HepG2 (cell line): ENCODE data around the gene ANKRD65. TPM values are rescaled to one million over a fixed set of nuclear protein-coding genes. Genes with fewer than 3 reads are reported as not detected.

ENCODE experiments used
- AKAP8 ChIP-seq: sonication (generic); formaldehyde crosslinking; IDR thresholded peaks from 2 replicates; pipeline ENCODE4 v1.5.1; 2020; ENCODE audit warnings: mild to moderate bottlenecking, missing genetic modification reagents
- ATAD3A ChIP-seq: sonication (generic); formaldehyde crosslinking; IDR thresholded peaks from 2 replicates; pipeline ENCODE4 v1.4.0; 2020; ENCODE audit warnings: missing genetic modification reagents
- CSRNP1 ChIP-seq: sonication (generic); formaldehyde crosslinking; IDR thresholded peaks from 2 replicates; pipeline ENCODE4 v1.8.1; 2023; ENCODE audit warnings: mild to moderate bottlenecking, missing genetic modification reagents
- GABPB1 ChIP-seq: IDR thresholded peaks from 2 replicates; pipeline ENCODE4 v1.6.1; 2016; ENCODE audit warnings: mild to moderate bottlenecking, missing genetic modification reagents, moderate library complexity, missing compliant biosample characterization
- GZF1 ChIP-seq: sonication (generic); formaldehyde crosslinking; IDR thresholded peaks from 2 replicates; pipeline ENCODE4 v1.5.1; 2020; ENCODE audit warnings: mild to moderate bottlenecking, missing genetic modification reagents
- HHEX ChIP-seq: IDR thresholded peaks from 2 replicates; pipeline ENCODE4 v1.6.1; 2016; ENCODE audit warnings: control low read depth
- HOXA5 ChIP-seq: sonication (generic); formaldehyde crosslinking; IDR thresholded peaks from 2 replicates; pipeline ENCODE4 v1.4.0; 2020; ENCODE audit warnings: missing genetic modification reagents
- KDM2A ChIP-seq: sonication (generic); formaldehyde crosslinking; IDR thresholded peaks from 2 replicates; pipeline ENCODE4 v1.4.0; 2020; ENCODE audit warnings: low read depth, missing genetic modification reagents, borderline replicate concordance
- KLF13 ChIP-seq: sonication (generic); formaldehyde crosslinking; IDR thresholded peaks from 2 replicates; pipeline ENCODE4 v1.4.0; 2020; ENCODE audit warnings: mild to moderate bottlenecking, missing genetic modification reagents
- MED8 ChIP-seq: sonication (generic); formaldehyde crosslinking; IDR thresholded peaks from 2 replicates; pipeline ENCODE4 v1.8.1; 2023; ENCODE audit warnings: mild to moderate bottlenecking, missing genetic modification reagents; ENCODE audit not compliant: insufficient replicate concordance
- NFE2L2 ChIP-seq: fragments of 150-350 bp; IDR thresholded peaks from 2 replicates; pipeline ENCODE4 v1.6.1; 2014; ENCODE audit warnings: low read length
- RAD51 ChIP-seq: fragments of 450-650 bp; IDR thresholded peaks from 2 replicates; pipeline ENCODE4 v1.6.1; 2016; ENCODE audit warnings: borderline replicate concordance
- THYN1 ChIP-seq: sonication (generic); formaldehyde crosslinking; IDR thresholded peaks from 2 replicates; pipeline ENCODE4 v1.8.1; 2023; ENCODE audit warnings: low read depth, mild to moderate bottlenecking, moderate library complexity, missing genetic modification reagents, borderline replicate concordance
- ZNF326 ChIP-seq: sonication (generic); formaldehyde crosslinking; IDR thresholded peaks from 2 replicates; pipeline ENCODE4 v1.4.0; 2020; ENCODE audit warnings: missing genetic modification reagents, borderline replicate concordance
- ZNF382 ChIP-seq: sonication (generic); formaldehyde crosslinking; IDR thresholded peaks from 2 replicates; pipeline ENCODE4 v1.5.0; 2020; ENCODE audit warnings: missing genetic modification reagents, mild to moderate bottlenecking, borderline replicate concordance
- ZNF720 ChIP-seq: sonication (generic); formaldehyde crosslinking; IDR thresholded peaks from 2 replicates; pipeline ENCODE4 v1.4.0; 2020; ENCODE audit warnings: missing genetic modification reagents
- ZNF724P ChIP-seq: sonication (generic); formaldehyde crosslinking; IDR thresholded peaks from 2 replicates; pipeline ENCODE4 v1.8.0; 2022; ENCODE audit warnings: missing genetic modification reagents, borderline replicate concordance
- ZNF800 ChIP-seq: sonication (generic); formaldehyde crosslinking; IDR thresholded peaks from 2 replicates; pipeline ENCODE4 v1.4.0; 2020; ENCODE audit warnings: missing genetic modification reagents
- polyA plus RNA-seq, 8 experiments: library from polyadenylated mRNA; depleted of rRNA in 3 of 8; stranded (reverse) in 7 of 8; unstranded in 1 of 8; fragments of >200 nt; fragmentation: Illumina TruSeq in 4 of 8; extraction: Trizol in 4 of 8; gene quantifications; 2 replicates each; pipeline versions ENCODE4 v1.2.1 to v1.2.3, GENCODE V29; 2011 to 2016; ENCODE audit warnings: low read depth in 4 of 8, missing spikeins in 1 of 8, mixed read lengths in 1 of 8; ENCODE audit not compliant: insufficient read depth in 1 of 8
- total RNA-seq, 5 experiments: library from RNA; depleted of rRNA; stranded (reverse); fragments of >200 nt; fragmentation: Illumina TruSeq; extraction: Trizol; gene quantifications; 2 replicates each; pipeline ENCODE4 v1.2.3, GENCODE V29; 2016; ENCODE audit warnings: low read depth in 1 of 5
- TF ChIP-seq, protein P1 (sequence below): sonication (generic); formaldehyde crosslinking; conservative IDR thresholded peaks from 2 replicates; pipeline ENCODE4 v1.5.0; 2020; ENCODE audit warnings: missing genetic modification reagents
- TF ChIP-seq, protein P2 (sequence below): sonication (generic); IDR thresholded peaks from 2 replicates; pipeline ENCODE4 v1.6.1; 2016; ENCODE audit warnings: low read depth, borderline replicate concordance

Gene ANKRD65
- total and polyA plus RNA-seq, 2 of the 13 experiments (the other 11 are each of a cell fraction or from before 2014, with no cell fraction given) = 12.1 to 30.1 TPM

DNA sequence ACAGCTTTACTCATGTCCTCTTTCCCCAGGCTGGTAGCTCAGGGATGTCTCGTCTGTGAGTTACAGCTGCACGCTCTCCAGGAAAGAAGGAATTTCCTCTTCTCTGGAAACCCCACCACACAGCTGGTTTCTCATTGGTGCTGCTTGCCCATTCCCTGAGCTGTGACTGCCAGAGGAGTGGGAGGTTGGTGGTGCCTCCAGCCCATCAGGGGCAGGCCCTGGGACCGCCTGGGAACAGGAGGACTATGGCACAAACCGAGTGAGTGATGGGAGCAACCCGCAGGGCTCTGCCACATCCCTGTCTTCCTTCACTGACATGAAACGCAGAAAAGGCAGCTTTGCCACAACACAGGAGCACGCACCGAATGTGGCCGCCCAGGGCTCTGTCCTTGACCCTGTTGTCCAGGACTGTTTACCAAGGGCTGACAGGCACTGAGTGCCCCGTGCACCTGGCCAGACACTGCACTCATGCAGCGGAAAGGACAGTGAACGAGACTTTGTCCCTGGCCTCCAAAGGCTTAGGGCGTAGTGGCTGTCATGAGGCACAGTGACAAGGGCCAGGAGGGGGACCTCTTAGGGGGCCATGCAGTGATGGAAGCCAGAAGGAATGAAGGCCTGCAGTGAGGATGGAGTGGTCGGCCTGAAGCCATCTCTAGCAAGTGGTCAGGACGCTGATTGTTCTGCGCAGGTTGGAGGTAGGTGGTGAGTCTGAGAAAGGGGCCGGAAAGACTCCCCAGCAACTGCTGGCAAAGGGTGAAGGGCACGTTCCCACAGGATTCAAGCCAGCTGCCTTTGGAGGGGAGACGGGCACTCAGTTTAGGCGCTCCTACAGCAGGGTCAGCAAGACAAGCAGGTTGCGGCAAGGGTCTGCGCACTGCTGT lies 20.3 kb downstream of the ANKRD65 start (continued):
- TF ChIP-seq, protein P1, sequence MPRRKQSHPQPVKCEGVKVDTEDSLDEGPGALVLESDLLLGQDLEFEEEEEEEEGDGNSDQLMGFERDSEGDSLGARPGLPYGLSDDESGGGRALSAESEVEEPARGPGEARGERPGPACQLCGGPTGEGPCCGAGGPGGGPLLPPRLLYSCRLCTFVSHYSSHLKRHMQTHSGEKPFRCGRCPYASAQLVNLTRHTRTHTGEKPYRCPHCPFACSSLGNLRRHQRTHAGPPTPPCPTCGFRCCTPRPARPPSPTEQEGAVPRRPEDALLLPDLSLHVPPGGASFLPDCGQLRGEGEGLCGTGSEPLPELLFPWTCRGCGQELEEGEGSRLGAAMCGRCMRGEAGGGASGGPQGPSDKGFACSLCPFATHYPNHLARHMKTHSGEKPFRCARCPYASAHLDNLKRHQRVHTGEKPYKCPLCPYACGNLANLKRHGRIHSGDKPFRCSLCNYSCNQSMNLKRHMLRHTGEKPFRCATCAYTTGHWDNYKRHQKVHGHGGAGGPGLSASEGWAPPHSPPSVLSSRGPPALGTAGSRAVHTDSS (CRISPR knock-in tag) = no peak
- 0 out of 2 replicates have a peak, but pooled peaks have one; percentile 60 for TF ChIP-seq ZNF800
- no peak for TF ChIP-seq ATAD3A (CRISPR knock-in tag)
- no peak; the same call in 1 of the 2 replicates for TF ChIP-seq ZNF724P (CRISPR knock-in tag)
- peak; percentile 85 for TF ChIP-seq MED8 (CRISPR knock-in tag)
- TF ChIP-seq, protein P2, sequence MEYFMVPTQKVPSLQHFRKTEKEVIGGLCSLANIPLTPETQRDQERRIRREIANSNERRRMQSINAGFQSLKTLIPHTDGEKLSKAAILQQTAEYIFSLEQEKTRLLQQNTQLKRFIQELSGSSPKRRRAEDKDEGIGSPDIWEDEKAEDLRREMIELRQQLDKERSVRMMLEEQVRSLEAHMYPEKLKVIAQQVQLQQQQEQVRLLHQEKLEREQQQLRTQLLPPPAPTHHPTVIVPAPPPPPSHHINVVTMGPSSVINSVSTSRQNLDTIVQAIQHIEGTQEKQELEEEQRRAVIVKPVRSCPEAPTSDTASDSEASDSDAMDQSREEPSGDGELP = peak; percentile 87; the same call in 1 of the 2 replicates
- no peak for TF ChIP-seq ZNF720
- no peak for TF ChIP-seq THYN1 (CRISPR knock-in tag)
- TF ChIP-seq ZNF326 (CRISPR knock-in tag) = 0 out of 2 replicates have a peak, but pooled peaks have one; percentile 32
- TF ChIP-seq RAD51 = no peak
- no peak; the same call in 1 of the 2 replicates for TF ChIP-seq HOXA5
- peak; percentile 96 for TF ChIP-seq KDM2A (CRISPR knock-in tag)
- no peak for TF ChIP-seq KLF13 (CRISPR knock-in tag)
- TF ChIP-seq NFE2L2 = no peak
- peak; percentile 80 for TF ChIP-seq GABPB1 (CRISPR knock-in tag)
- peak; percentile 57; the same call in 1 of the 2 replicates for TF ChIP-seq HHEX (CRISPR knock-in tag)
- no peak for TF ChIP-seq ZNF382
- TF ChIP-seq GZF1 (CRISPR knock-in tag) = peak; percentile 75
- peak; percentile 99 for TF ChIP-seq AKAP8 (CRISPR knock-in tag)
- TF ChIP-seq CSRNP1 (CRISPR knock-in tag) = peak; percentile 21; the same call in 1 of the 2 replicates
